Activated T-helper 17 cell treated with anti-CD3 and anti-CD28 coated beads, Interleukin-2, amount 50 U/mL, for 72 hours (primary cell): Measurements from ENCODE around the gene BRD2. TPM values are rescaled to one million over a fixed set of nuclear protein-coding genes. Genes with fewer than 3 reads are reported as not detected.
"Not testable (repeated sequence)": the region's sequence is repeated elsewhere in the genome, so short reads cannot be mapped to it uniquely, and the experiment has no call there.

Experiments
- ATAC-seq: fragments of 150-1000 bp; cut with Tn5 transposase; replicated peaks from 2 replicates; pipeline ENCODE4 v1.10.0; 2021; ENCODE audit warnings: mild to moderate bottlenecking, moderate library complexity
- H3K27ac Mint-ChIP-seq: one replicate; pipeline ENCODE4 v1.8.0; 2022; ENCODE audit warnings: mixed read lengths
- H3K27me3 Mint-ChIP-seq: one replicate; pipeline ENCODE4 v1.8.0; 2022; ENCODE audit warnings: mixed read lengths
- H3K36me3 Mint-ChIP-seq: one replicate; pipeline ENCODE4 v1.8.0; 2022; ENCODE audit warnings: low read depth, mild to moderate bottlenecking, mixed read lengths
- H3K4me1 Mint-ChIP-seq: one replicate; pipeline ENCODE4 v1.8.0; 2022; ENCODE audit warnings: mixed read lengths
- H3K4me3 Mint-ChIP-seq: one replicate; pipeline ENCODE4 v1.8.0; 2022; ENCODE audit warnings: mild to moderate bottlenecking, mixed read lengths
- H3K9me3 Mint-ChIP-seq: one replicate; pipeline ENCODE4 v1.8.0; 2022; ENCODE audit warnings: mixed read lengths
- total RNA-seq, 2 donors: library from RNA; stranded (reverse); gene quantifications; one replicate each; pipeline ENCODE4 v1.2.3, GENCODE V29; 2022

BRD2 gene
- total RNA-seq, result 100 to 1,000 TPM; 229 to 281 TPM

DNA sequence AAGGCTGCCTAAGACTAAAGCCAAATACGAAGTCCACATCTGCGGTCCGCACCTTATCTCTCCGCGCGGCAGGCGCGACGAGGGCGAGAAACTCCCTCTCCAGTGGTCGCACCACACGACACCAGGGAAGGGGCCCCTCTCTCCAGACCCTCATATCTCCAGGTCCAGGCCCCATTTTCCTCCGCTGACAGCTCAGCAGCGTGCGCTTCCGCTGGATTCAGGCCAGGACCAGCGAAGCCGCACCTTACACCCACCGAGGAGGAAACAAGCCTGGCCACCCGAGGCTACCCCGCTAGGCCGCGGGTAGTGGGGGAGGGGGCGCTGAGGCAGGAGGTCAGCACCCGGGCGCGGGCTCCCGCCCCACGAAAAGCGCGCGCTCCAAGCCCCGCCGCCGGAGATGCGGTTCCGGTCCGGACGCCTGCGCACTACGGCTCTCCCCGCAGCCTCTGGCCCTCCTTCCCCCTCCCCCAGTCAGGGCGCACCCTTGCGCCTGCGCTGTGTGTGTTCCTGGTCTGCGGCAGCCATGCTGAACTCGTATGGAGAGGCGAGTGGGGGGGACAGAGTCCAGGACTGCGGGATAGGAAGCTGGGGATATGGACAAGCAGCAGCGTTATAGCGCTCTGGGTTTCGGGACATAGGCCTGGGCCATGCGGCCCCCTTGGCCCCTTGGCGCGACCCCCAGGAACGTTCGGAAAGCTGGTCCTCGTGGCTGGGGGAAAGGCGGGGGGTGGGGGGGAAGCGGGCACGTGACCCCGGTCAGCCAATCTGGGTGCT is at the start of gene BRD2:
TSS of gene BRD2 (plus strand) at position 502 of the 774 bp plus-strand sequence. CDS start 4,305 bp downstream, outside the sequence.
- Mint-ChIP-seq H3K4me3 (peak within 1 kb of the TSS; percentile 84), H3K36me3 (peaks cover 59% of the 10 kb centered on the region), H3K9me3 (no peaks in the 10 kb centered on the region), H3K27me3 (no peaks in the 10 kb centered on the region), H3K27ac (peak within 1 kb of the TSS; percentile 99), H3K4me1 (peaks cover 26% of the 10 kb centered on the region)
- ATAC-seq, result peak; percentile 54

DNA sequence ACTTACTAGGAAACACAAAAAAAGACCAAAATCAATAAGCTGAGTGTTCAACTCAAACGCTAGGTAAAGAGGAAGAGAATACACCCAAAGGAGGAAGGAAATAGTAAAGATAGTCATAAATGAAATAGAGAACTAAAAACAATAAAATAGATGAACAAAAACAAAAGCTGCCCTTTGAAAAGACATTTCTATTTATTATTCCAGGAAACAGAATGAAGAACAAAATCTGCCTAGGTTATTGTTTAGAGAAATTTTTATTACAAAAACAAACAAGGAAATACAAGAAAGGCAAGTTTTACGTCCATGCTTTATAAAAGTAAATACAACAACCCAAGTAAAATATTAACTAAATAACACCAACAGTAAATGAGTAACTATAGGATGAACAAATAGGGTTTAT is 47.7 kb upstream of the BRD2 start:
- Mint-ChIP-seq H3K27ac (no peak overlapping the region), H3K9me3 (no peaks in the 10 kb centered on the region), H3K4me1 (no peaks in the 10 kb centered on the region), H3K27me3 (peaks cover 10% of the 10 kb centered on the region), H3K4me3 (no peak overlapping the region), H3K36me3 (no peaks in the 10 kb centered on the region)
- no peak for ATAC-seq

DNA sequence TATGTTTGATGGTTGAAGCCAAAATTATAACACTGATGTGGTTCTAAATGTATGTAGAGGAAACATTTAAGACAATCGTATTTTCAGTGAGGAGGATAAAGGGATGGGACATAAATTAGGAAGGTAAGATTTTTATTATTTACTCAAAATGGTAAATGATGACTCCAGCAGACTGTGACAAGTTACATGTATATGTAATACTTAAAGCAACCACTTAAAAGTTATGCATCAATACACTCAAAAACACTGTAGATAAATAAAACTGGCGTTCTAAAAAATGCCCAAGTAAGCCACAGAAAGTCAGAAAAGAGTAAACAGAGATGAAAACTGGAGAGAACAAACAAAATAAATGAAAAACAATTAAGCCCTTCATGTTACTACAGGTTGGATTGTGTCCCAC is 46.3 kb upstream of the BRD2 start:
- Mint-ChIP-seq H3K27ac (no peak overlapping the region), H3K4me3 (no peak overlapping the region), H3K36me3 (no peaks in the 10 kb centered on the region), H3K4me1 (no peaks in the 10 kb centered on the region), H3K27me3 (peaks cover 10% of the 10 kb centered on the region), H3K9me3 (no peaks in the 10 kb centered on the region)
- no peak for ATAC-seq

DNA sequence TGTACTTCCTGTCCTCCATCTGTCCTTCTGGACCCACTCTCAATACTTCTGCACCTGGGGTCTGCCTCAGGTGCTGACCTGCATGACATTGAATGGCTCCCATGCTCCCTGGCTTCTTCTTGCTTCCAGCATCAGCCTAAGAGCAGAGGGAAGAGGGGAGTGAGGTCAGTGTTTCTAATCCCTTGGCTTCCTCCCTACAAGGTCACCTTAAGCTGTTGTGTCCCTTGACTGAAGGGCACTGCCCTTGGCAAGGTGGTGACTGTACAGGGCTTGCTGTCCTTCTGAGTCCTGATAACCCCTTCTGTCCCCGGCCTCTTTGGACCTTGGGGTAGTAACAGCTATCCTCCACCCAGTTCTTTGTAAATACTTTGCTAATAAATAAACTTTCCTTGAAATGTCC is 37.2 kb upstream of the BRD2 start:
- Mint-ChIP-seq H3K36me3 (no peaks in the 10 kb centered on the region), H3K9me3 (no peaks in the 10 kb centered on the region), H3K4me1 (no peaks in the 10 kb centered on the region), H3K4me3 (no peak overlapping the region), H3K27me3 (no peaks in the 10 kb centered on the region), H3K27ac (no peak overlapping the region)
- ATAC-seq, result no peak

DNA sequence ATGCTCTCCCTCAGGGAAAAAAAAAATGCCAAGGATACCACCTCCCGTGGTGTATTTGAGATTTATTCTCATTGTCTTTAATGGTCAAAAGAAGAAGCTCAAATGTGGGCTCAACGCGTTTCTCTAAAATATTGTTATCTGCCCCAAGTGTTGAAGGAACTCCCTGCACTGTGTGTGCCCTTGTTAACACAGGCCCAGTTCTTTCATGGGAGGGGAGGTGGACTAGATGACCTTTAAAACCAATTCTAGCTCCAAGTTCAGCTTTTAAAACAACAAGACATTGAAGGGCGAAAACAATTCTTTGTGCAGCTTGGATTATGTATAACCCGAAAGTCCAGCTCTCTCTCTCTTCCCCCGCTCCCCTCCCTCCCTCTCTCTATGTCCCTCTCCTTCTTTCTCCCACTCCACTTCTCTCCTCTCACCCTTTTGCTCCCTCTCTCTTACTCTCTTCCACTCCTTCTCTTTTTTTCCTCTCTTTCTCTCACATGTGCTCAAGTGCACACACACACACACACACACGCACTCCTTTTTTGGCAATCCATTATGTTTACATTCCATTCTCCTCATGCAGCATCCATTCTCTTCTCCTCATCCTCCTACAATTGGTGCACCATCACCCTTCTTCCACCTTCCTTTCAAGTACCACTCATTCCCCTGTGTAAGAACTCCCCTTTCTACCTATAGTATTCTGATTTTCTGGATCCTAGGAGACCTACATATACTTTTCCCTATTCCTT is 36.1 kb upstream of the BRD2 start:
- Mint-ChIP-seq H3K27ac (no peak overlapping the region), H3K36me3 (no peaks in the 10 kb centered on the region), H3K4me3 (no peak overlapping the region), H3K9me3 (no peaks in the 10 kb centered on the region), H3K27me3 (no peaks in the 10 kb centered on the region), H3K4me1 (no peaks in the 10 kb centered on the region)
- no peak for ATAC-seq

DNA sequence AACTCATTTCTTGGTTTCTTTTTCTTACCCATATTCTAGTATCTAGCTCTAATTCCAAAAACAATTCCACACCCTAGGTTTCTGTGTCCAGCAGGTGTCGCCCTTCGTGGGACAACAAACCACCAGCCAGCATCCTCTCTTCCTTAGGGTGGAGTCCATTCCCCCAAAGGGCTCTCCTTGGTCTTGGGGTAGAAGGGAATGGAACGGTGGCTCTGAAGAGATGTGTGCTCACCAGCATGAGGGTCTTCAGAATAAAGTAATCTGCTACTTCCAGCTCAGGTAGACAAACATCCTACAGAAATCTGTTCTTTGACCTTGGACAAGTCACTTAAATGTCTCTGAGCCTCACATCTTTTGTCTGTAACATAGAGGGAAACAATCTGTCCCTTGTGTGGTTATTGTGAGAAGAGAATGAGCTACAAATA is 34.7 kb upstream of the BRD2 start:
- Mint-ChIP-seq H3K27ac (no peak overlapping the region), H3K4me1 (no peaks in the 10 kb centered on the region), H3K36me3 (no peaks in the 10 kb centered on the region), H3K9me3 (no peaks in the 10 kb centered on the region), H3K4me3 (no peak overlapping the region), H3K27me3 (no peaks in the 10 kb centered on the region)
- ATAC-seq, result peak; percentile 71

DNA sequence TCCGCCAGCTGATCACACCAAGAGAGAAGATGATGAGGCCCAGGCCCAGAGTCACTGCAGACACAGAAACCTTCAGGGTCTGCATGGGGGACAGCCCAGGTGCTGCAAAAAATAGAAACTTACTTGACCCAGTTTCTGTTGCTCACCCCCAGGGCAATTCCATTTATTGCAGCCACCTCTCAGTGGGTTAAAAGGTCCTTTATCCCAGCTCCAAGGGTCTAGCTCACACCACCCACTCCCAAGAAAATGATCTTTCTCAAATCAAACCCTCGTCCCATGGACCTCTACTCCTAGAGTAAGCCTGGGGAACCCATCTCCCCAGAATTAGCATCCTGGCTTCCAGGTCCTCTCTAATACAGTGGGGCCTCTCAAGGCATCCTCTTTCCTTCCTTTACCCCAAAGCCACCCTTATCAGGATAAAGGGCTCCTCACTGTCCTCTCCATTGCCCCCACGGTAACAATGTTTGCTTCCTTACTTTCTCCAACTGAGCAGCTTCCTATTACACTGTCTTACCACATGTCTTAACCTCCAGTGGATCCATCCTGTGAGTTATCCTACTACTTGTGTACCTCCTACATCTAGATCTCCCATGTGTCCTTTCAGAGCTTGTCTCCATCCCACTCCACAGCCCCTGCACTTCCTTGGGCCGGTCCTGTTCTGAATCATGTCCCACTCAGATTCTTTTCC is 32.7 kb upstream of the BRD2 start:
- Mint-ChIP-seq H3K27ac (no peak overlapping the region), H3K9me3 (no peaks in the 10 kb centered on the region), H3K27me3 (no peaks in the 10 kb centered on the region), H3K36me3 (no peaks in the 10 kb centered on the region), H3K4me1 (no peaks in the 10 kb centered on the region), H3K4me3 (no peak overlapping the region)
- no peak for ATAC-seq

DNA sequence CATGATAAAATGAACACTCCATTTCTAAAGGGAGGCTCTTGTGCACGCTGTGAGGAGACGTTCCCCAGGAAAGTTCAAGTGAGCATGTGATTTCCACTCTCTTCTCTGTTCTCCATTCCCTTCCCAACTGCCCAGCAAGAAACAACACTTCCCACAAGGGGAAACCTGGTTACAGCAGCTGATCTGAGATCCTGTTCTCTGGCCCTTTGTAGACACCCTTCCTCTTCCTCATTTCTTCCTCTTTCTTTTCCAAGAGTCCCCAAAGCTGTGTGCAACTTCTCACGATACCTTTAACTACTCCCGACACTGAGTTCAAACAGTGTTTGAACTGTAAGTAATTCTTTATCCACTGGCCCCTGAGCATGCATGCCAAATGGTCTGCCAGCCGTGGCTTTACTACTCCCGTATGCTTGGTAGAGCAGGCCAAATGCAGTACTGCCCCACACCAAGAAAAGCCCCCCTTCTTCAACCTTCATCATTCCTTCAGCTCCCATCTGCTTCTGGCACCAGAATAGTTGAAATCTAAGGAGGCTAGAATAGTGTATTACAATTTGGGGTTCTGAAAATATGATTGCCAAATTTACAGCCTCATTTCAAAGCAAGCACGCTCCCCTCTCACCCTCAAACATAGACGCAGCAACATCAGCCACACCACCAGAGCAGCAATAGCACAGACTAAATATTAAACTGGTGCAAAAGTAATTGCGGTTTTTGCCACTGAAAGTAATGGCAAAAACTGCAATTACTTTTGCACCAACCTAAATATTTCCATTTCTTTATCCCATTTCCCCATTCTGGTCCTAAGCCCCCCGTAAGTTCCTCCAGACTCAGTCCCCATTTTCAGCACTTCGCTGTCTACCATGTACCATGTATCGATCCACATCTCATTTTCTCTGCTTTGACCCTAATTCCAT is 31.9 kb upstream of the BRD2 start:
- H3K27ac Mint-ChIP-seq, result no peak overlapping the region
- no peaks in the 10 kb centered on the region for H3K36me3 Mint-ChIP-seq
- H3K9me3 Mint-ChIP-seq, result no peaks in the 10 kb centered on the region
- no peak for ATAC-seq
- peaks cover 7% of the 10 kb centered on the region for H3K4me1 Mint-ChIP-seq
- no peak overlapping the region for H3K4me3 Mint-ChIP-seq
- no peaks in the 10 kb centered on the region for H3K27me3 Mint-ChIP-seq

DNA sequence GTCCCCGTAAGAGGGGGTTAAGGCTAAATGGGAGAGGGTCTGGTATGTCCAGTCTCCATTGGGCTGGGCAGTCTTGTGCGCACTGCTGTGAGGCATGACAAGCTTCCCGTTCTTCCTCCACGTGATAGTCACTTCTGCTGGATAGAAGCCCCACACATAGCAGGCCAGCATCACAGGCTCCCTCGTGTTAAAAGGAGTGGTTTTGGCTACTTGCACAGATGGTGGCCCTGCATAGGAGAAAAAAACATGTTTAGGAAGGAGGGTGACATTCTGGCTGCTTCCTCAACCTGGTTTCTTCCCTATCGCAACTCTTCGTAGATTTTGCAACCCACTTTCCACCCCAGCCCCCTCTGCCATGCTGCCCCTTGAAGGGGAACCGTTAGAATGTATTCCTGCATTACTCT is 31.2 kb upstream of the BRD2 start:
- Mint-ChIP-seq H3K27ac (no peak overlapping the region), H3K36me3 (no peaks in the 10 kb centered on the region), H3K27me3 (no peaks in the 10 kb centered on the region), H3K9me3 (no peaks in the 10 kb centered on the region), H3K4me3 (no peak overlapping the region), H3K4me1 (peaks cover 9% of the 10 kb centered on the region)
- no peak for ATAC-seq

DNA sequence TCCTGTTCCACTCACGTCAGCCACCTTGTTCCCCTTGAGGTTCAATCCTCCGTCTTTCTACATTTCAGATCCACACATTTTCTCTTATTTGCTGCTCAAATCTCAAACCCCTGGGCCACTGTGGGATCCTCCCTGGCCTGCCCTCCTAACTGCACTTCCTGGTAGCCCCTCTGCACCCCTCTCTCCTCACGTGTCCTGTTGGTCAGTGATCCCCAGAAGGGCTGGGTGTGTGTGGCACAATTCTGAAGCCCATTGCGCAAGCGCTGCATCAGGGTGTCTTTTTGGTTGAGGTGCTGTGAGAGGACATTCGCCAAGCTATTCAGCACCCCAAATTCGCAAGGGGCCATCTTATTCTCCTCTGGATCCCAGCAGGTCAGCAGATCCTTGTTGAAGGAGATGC is 29.9 kb upstream of the BRD2 start:
- Mint-ChIP-seq H3K27me3 (no peaks in the 10 kb centered on the region), H3K4me1 (peaks cover 15% of the 10 kb centered on the region), H3K36me3 (no peaks in the 10 kb centered on the region), H3K9me3 (no peaks in the 10 kb centered on the region), H3K4me3 (no peak overlapping the region), H3K27ac (no peak overlapping the region)
- no peak for ATAC-seq

DNA sequence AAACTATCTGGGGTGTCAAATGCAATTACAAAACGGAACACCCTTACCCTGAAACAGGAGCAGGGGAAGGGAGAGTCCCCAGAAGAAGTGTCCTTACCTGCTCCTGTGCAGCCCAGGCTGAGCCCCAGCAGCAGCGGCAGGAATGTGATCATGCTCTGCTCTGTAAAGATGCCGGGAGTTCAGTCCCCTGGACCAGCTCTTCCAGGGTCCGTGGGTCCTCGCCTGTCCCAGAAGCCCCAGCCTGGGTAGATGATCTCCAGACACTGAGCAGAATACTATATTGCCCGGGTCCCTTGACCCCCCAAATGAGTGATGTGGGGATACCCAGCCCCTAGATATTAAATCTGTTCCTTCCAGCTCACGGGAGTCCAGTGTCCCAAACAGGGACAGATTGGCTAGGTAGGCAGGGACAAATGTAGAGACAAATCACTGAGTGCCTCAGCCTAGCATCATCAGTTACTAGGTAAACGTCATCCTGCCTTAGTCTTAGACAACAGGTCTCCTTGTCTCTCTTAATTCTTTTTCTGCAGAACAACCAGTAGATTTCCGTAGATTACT is 27.7 kb upstream of the BRD2 start, which contains the start of gene HLA-DMB:
TSS of gene HLA-DMB (minus strand) at position 373 of the 558 bp plus-strand sequence. CDS start at position 152, 221 bp downstream.
- H3K4me1 Mint-ChIP-seq, result peaks cover 35% of the 10 kb centered on the region
- no peaks in the 10 kb centered on the region for H3K36me3 Mint-ChIP-seq
- no peaks in the 10 kb centered on the region for H3K27me3 Mint-ChIP-seq
- ATAC-seq, result peak; percentile 92
- H3K4me3 Mint-ChIP-seq, result peak within 1 kb of the TSS; percentile 83
- peak within 1 kb of the TSS; percentile 87 for H3K27ac Mint-ChIP-seq
- H3K9me3 Mint-ChIP-seq, result no peaks in the 10 kb centered on the region

DNA sequence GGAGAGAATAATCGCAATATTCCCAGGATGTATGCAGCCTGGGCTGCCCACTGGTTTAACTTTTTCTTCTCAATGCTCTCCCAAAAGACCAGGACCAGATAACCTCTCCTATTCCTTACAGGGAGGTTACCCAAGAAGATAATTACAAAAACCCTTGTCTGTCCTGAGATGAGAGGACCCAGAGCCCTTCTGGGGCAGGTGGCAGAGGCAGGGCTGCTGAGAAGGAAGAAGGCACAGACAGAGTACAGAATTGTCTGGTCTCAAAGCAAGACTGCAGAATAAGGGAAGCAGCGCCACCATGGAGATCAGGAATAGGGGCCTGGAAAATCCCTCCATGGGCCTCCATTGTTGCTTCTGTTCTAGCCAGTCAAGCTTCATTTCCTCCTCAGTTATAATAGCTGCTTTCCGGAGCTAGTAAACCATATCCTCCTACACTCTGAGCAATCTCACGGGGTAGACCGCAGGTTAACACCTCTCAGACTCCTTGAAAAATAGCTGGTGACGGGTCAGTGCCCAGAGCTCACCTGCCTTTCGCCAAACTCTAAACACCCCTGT is 27.1 kb upstream of the BRD2 start:
- Mint-ChIP-seq H3K9me3 (no peaks in the 10 kb centered on the region), H3K27me3 (no peaks in the 10 kb centered on the region), H3K36me3 (no peaks in the 10 kb centered on the region), H3K4me1 (peaks cover 35% of the 10 kb centered on the region), H3K4me3 (peak overlapping the region; percentile 83), H3K27ac (peak overlapping the region; percentile 87)
- ATAC-seq, result peak; percentile 88

DNA sequence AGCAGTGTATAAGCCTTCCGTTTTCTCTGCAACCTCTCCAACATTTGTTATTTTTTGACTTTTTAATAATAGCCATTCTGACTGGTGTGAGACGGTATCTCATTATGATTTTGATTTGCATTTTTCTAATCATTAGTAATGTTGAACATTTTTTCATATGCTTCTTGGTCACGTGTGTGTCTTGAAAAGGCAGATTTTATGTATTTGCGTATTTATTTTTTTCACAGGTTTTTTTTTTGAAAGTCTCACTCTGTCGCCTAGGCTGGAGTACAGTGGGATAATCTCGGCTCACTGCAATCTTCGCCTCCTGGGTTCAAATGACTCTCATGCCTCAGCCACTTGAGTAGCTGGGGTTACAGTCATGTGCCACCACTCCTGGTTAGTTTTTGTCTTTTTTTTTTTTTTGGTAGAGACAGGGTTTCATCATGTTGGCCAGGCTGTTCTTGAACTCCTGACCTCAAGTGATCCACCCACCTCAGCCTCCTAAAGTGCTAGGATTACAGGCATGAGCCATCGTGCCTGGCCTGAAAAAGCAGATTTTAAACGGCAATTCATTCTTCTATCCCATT is 25.8 kb upstream of the BRD2 start:
- not testable (repeated sequence) for H3K9me3 Mint-ChIP-seq, H3K36me3 Mint-ChIP-seq, H3K27me3 Mint-ChIP-seq, ATAC-seq, H3K27ac Mint-ChIP-seq
- Mint-ChIP-seq H3K4me3 (peak overlapping the region; percentile 83), H3K4me1 (peaks cover 35% of the 10 kb centered on the region)
